H1 (cell line): Measurements from ENCODE around the gene ZNF385C. TPM values are rescaled to one million over a fixed set of nuclear protein-coding genes. Genes with fewer than 3 reads are reported as not detected.

Experiments used
- CTCF ChIA-PET: fragments of 300-600 bp; sonication (Branson Sonifier 250); formaldehyde crosslinking; loops from one replicate; lab custom pipeline; 2021; ENCODE audit not compliant: partially characterized antibody; lab: Charles Lee
- POLR2A ChIA-PET: fragments of 300-600 bp; sonication (Branson Sonifier 250); formaldehyde crosslinking; loops from one replicate; lab custom pipeline; 2021; ENCODE audit warnings: inconsistent platforms; ENCODE audit not compliant: partially characterized antibody; lab: Charles Lee
- DNase-seq, 2 experiments: peaks; one replicate each; pipeline versions ENCODE4 v3.0.0 to v3.0.0-alpha.2; 2010 to 2022; ENCODE audit warnings: low spot score in 2 of 2, low read depth in 1 of 2, mixed read lengths in 1 of 2
- FAIRE-seq: peaks from 2 replicates; lab custom pipeline; 2011; peaks lifted over from hg19 to GRCh38; lab: Jason Lieb, UNC
- H2AFZ ChIP-seq: 2 replicates; pipeline ENCODE4 v1.8.1; 2012; ENCODE audit warnings: low read length, inconsistent platforms
- H2AK5ac ChIP-seq: 2 replicates; pipeline ENCODE4 v1.6.1; 2013; ENCODE audit warnings: low read depth, low read length
- H2BK120ac ChIP-seq: replicated peaks from 2 replicates; pipeline ENCODE3; 2013; ENCODE audit warnings: low read depth, low read length, inconsistent platforms
- H2BK12ac ChIP-seq: 2 replicates; pipeline ENCODE4 v1.6.1; 2013; ENCODE audit warnings: low read depth, low read length
- H2BK15ac ChIP-seq: 2 replicates; pipeline ENCODE4 v1.6.1; 2013; ENCODE audit warnings: low read length
- H2BK20ac ChIP-seq: 2 replicates; pipeline ENCODE4 v1.6.1; 2013; ENCODE audit warnings: low read length
- H2BK5ac ChIP-seq: 2 replicates; pipeline ENCODE4 v1.6.1; 2013; ENCODE audit warnings: low read depth, low read length
- H3K14ac ChIP-seq: 2 replicates; pipeline ENCODE4 v1.6.1; 2013; ENCODE audit warnings: inconsistent platforms; ENCODE audit not compliant: insufficient read length
- H3K18ac ChIP-seq: 2 replicates; pipeline ENCODE4 v1.6.1; 2013; ENCODE audit warnings: low read length; ENCODE audit errors: extremely low read depth
- H3K23ac ChIP-seq: 2 replicates; pipeline ENCODE4 v1.6.1; 2013; ENCODE audit warnings: inconsistent platforms; ENCODE audit not compliant: insufficient read length
- H3K23me2 ChIP-seq: 2 replicates; pipeline ENCODE4 v1.6.1; 2013; ENCODE audit warnings: low read depth, low read length
- H3K27ac ChIP-seq: 2 replicates; pipeline ENCODE4 v1.6.1; 2011; ENCODE audit warnings: low read depth, low read length, inconsistent platforms
- H3K27me3 ChIP-seq, 4 experiments: replicated peaks in 1 of 4; 1 replicate in 1 of 4; 2 replicates in 3 of 4; pipeline versions ENCODE4 v1.6.1 to v1.8.1; 2011 to 2013; ENCODE audit warnings: low read length in 3 of 4, mild to moderate bottlenecking in 3 of 4, inconsistent platforms in 2 of 4, mixed read lengths in 2 of 4, moderate library complexity in 1 of 4; ENCODE audit not compliant: control insufficient read depth in 3 of 4, insufficient read depth in 3 of 4; ENCODE audit errors: extremely low read depth in 1 of 4
- H3K36me3 ChIP-seq, 4 experiments: 2 replicates each; pipeline versions ENCODE4 v1.6.1 to v1.8.1; 2011 to 2013; ENCODE audit warnings: mild to moderate bottlenecking in 4 of 4, low read length in 3 of 4, moderate library complexity in 2 of 4, control low read depth in 1 of 4, inconsistent platforms in 1 of 4; ENCODE audit not compliant: insufficient read depth in 4 of 4, control insufficient read depth in 2 of 4
- H3K4ac ChIP-seq: replicated peaks from 2 replicates; pipeline ENCODE3; 2013; ENCODE audit warnings: low read length, low read depth, mixed read lengths, inconsistent platforms; ENCODE audit not compliant: insufficient read length
- H3K4me1 ChIP-seq, 4 experiments: replicated peaks in 1 of 4; 1 replicate in 1 of 4; 2 replicates in 3 of 4; pipeline versions ENCODE4 v1.6.1 to v1.8.1; 2011 to 2013; ENCODE audit warnings: low read length in 3 of 4, inconsistent platforms in 2 of 4, mixed read lengths in 1 of 4; ENCODE audit not compliant: insufficient read depth in 4 of 4, control insufficient read depth in 3 of 4
- H3K4me2 ChIP-seq, 2 experiments: 2 replicates each; pipeline versions ENCODE4 v1.6.1 to v1.8.1; 2011 to 2013; ENCODE audit warnings: low read depth in 2 of 2, low read length in 2 of 2, control low read depth in 1 of 2, inconsistent platforms in 1 of 2, mild to moderate bottlenecking in 1 of 2; ENCODE audit not compliant: insufficient read depth in 1 of 2
- H3K4me3 ChIP-seq, 4 experiments: fragments of 200-600, 300-600 bp in 1 of 4; sonication (generic), shearing (Covaris generic), sonication (Bioruptor Twin) in 1 of 4; 2 replicates each; pipeline versions ENCODE4 v1.5.1 to v1.8.1; 2011 to 2016; ENCODE audit warnings: low read length in 4 of 4, low read depth in 3 of 4, control low read depth in 2 of 4, inconsistent platforms in 2 of 4, mild to moderate bottlenecking in 2 of 4, mixed read lengths in 1 of 4, moderate library complexity in 1 of 4; ENCODE audit not compliant: insufficient read depth in 2 of 4; ENCODE audit errors: extremely low read depth in 1 of 4
- H3K56ac ChIP-seq: replicated peaks from 2 replicates; pipeline ENCODE3; 2013; ENCODE audit warnings: low read depth, mild to moderate bottlenecking, mixed read lengths, low read length, inconsistent platforms; ENCODE audit not compliant: insufficient read length
- H3K79me1 ChIP-seq: 2 replicates; pipeline ENCODE4 v1.6.1; 2013; ENCODE audit warnings: low read depth, low read length, control low read depth
- H3K79me2 ChIP-seq, 2 experiments: 2 replicates each; pipeline versions ENCODE4 v1.6.1 to v1.8.1; 2012 to 2013; ENCODE audit warnings: low read length in 2 of 2, mild to moderate bottlenecking in 2 of 2, inconsistent platforms in 1 of 2; ENCODE audit not compliant: insufficient read depth in 2 of 2, control insufficient read depth in 1 of 2
- H3K9ac ChIP-seq, 4 experiments: replicated peaks in 1 of 4; 1 replicate in 1 of 4; 2 replicates in 3 of 4; pipeline versions ENCODE4 v1.6.1 to v1.8.1; 2011 to 2013; ENCODE audit warnings: low read depth in 3 of 4, low read length in 3 of 4, control low read depth in 2 of 4, mild to moderate bottlenecking in 2 of 4, moderate library complexity in 2 of 4, inconsistent platforms in 1 of 4; ENCODE audit errors: extremely low read depth in 1 of 4
- H3K9me3 ChIP-seq, 2 experiments: 2 replicates each; pipeline versions ENCODE4 v1.6.1 to v1.8.1; 2012 to 2013; ENCODE audit warnings: mild to moderate bottlenecking in 2 of 2, moderate library complexity in 2 of 2, control low read depth in 1 of 2, inconsistent platforms in 1 of 2, low read depth in 1 of 2, low read length in 1 of 2, mixed read lengths in 1 of 2; ENCODE audit not compliant: insufficient read depth in 2 of 2
- H4K20me1 ChIP-seq, 2 experiments: replicated peaks in 1 of 2; 2 replicates each; pipeline versions ENCODE3 to v1.8.1; 2011 to 2013; ENCODE audit warnings: inconsistent platforms in 2 of 2, low read length in 2 of 2, mild to moderate bottlenecking in 1 of 2; ENCODE audit not compliant: insufficient read depth in 2 of 2, control insufficient read depth in 1 of 2
- H4K5ac ChIP-seq: 2 replicates; pipeline ENCODE4 v1.6.1; 2013; ENCODE audit warnings: low read length, low read depth, mixed read lengths, inconsistent platforms; ENCODE audit not compliant: insufficient read length
- H4K8ac ChIP-seq: 2 replicates; pipeline ENCODE4 v1.8.0; 2013; ENCODE audit warnings: mild to moderate bottlenecking, moderate library complexity, low read length, inconsistent platforms; ENCODE audit not compliant: insufficient read depth; ENCODE audit errors: extremely low read depth
- H4K91ac ChIP-seq: replicated peaks from 2 replicates; pipeline ENCODE3; 2013; ENCODE audit warnings: low read length, mixed read lengths, inconsistent platforms; ENCODE audit not compliant: insufficient read length
- BACH1 ChIP-seq: IDR thresholded peaks from 2 replicates; pipeline ENCODE4 v1.6.1; 2012; ENCODE audit warnings: low read length, improper control_type of control experiment
- CBX5 ChIP-seq: fragments of 300-800, 300-1000 bp; sonication (generic); IDR thresholded peaks from 2 replicates; pipeline ENCODE4 v1.7.1; 2016; ENCODE audit warnings: antibody characterized with exemption, low read length, low read depth
- CHD2 ChIP-seq: IDR thresholded peaks from 2 replicates; pipeline ENCODE4 v1.6.1; 2012; ENCODE audit warnings: low read length, improper control_type of control experiment
- NRF1 ChIP-seq: IDR thresholded peaks from 2 replicates; pipeline ENCODE4 v1.6.1; 2011; ENCODE audit warnings: mild to moderate bottlenecking, low read depth, low read length, improper control_type of control experiment
- RFX5 ChIP-seq: IDR thresholded peaks from 2 replicates; pipeline ENCODE4 v1.6.1; 2011; ENCODE audit warnings: low read depth, low read length, improper control_type of control experiment, borderline replicate concordance
- RNF2 ChIP-seq: fragments of 200-900, 300-1000 bp; sonication (generic); IDR thresholded peaks from 2 replicates; pipeline ENCODE4 v1.7.1; 2016; ENCODE audit warnings: borderline replicate concordance, low read depth, mild to moderate bottlenecking, antibody characterized with exemption, low read length; ENCODE audit not compliant: poor library complexity, severe bottlenecking; ENCODE audit errors: missing control alignments
- RXRA ChIP-seq: IDR thresholded peaks from 2 replicates; pipeline ENCODE4 v1.6.1; 2011; ENCODE audit warnings: low read depth, mild to moderate bottlenecking, low read length, moderate library complexity; ENCODE audit not compliant: insufficient read depth
- TCF12 ChIP-seq: IDR thresholded peaks from 2 replicates; pipeline ENCODE4 v1.6.1; 2011; ENCODE audit warnings: low read depth, mild to moderate bottlenecking, low read length
- WGBS, 2 experiments: shearing (Covaris generic) in 1 of 2; methylation state at CpG; one replicate each; pipeline versions ENCODE4 v1.1.6 to v1.1.7; 2013 to 2015; ENCODE audit warnings: low lambda C conversion rate in 2 of 2, mixed read lengths in 2 of 2, inconsistent platforms in 1 of 2, low coverage in 1 of 2, missing lambda C conversion rate in 1 of 2; ENCODE audit not compliant: insufficient replicate concordance in 2 of 2, insufficient coverage in 1 of 2, insufficient read length in 1 of 2; ENCODE audit errors: extremely low coverage in 1 of 2, missing lambda C conversion rate in 1 of 2; 5-methylcytosine and 5-hydroxymethylcytosine counted together
- polyA plus RNA-seq, 7 experiments: library from polyadenylated mRNA; depleted of rRNA in 3 of 7; stranded (reverse) in 5 of 7; unstranded in 2 of 7; fragments of >200 nt in 5 of 7; fragments of 200-250 nt in 2 of 7; gene quantifications; 1 replicate in 5 of 7; 2 replicates in 1 of 7; 4 replicates in 1 of 7; pipeline versions ENCODE4 v1.2.1 to v1.2.3, GENCODE V29; 2011 to 2013; ENCODE audit warnings: missing spikeins in 2 of 7, mixed read lengths in 2 of 7
- total RNA-seq: library from RNA; stranded (reverse); fragmentation: NEBNext Ultra II Directional; extraction: Animal tissue kit (Norgen Biotek cat#: 25700); gene quantifications from 2 replicates; pipeline ENCODE4 v1.2.1, GENCODE V29; 2021
- TF ChIP-seq, protein P1 (sequence below): IDR thresholded peaks from 2 replicates; pipeline ENCODE4 v1.6.1; 2012; ENCODE audit warnings: inconsistent platforms
- TF ChIP-seq, protein P2 (sequence below): IDR thresholded peaks from 2 replicates; pipeline ENCODE4 v1.6.1; 2012; ENCODE audit warnings: low read length, inconsistent platforms

ZNF385C gene
- total and polyA plus RNA-seq, 2 of the 8 experiments (the other 6 are each of a cell fraction or from before 2014, with no cell fraction given), result 3.9 to 6.1 TPM

DNA sequence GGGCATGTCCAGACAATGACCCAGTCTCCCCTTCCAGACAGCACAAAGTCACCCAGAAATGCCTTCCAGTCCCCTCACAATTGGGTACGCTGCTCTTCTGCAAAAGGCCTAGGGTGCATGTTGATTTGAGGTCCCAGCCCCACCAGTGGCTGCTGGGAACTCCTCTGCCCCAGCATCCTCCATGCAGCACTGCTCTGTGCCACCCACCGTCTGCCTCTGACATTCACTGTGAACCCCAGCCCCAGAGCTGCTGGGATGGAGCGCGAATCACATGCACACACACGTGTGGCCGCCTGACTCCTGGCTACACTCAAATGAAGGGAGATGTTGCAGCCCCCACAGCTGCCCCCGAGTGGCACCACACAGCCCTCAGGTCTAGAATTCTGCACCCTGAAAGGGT is 46.6 kb downstream of the ZNF385C start:
- CTCF ChIA-PET, result interaction anchor here (0.9 to 1.6 kb wide), 15 partner anchors 8 to 66 kb away, joined by 3 to 10 read pairs (median 5); partner anchors contain the start of gene NKIRAS2
- no peaks in the 10 kb centered on the region for H3K36me3 ChIP-seq
- DNase-seq (no peak), FAIRE-seq (no peak)
- POLR2A ChIA-PET, result interaction anchor here (1.1 to 1.8 kb wide), 4 partner anchors 9 to 47 kb away, joined by 4 to 5 read pairs (median 4); partner anchors contain the start of genes DNAJC7 and ZNF385C
- peaks cover 0 to 4% (median 1%) of the 10 kb centered on the region in 4 experiments; a peak in 3 of 7 replicates for H3K27me3 ChIP-seq
- no peak overlapping the region for H3K4ac ChIP-seq
- H3K9ac ChIP-seq, result no peak overlapping the region; a peak in 1 of 7 replicates
- peak overlapping the region in 1 of 4 experiments; percentile 73; a peak in 2 of 8 replicates for H3K4me3 ChIP-seq
- H3K27ac ChIP-seq, result no peak overlapping the region
- H2BK5ac ChIP-seq, result peak overlapping the region; percentile 83; the same call in 1 of the 2 replicates
- H4K5ac ChIP-seq, result no peak overlapping the region
- no peak overlapping the region for H2BK120ac ChIP-seq
- H3K18ac ChIP-seq, result no peak overlapping the region
- H2AK5ac ChIP-seq, result no peak overlapping the region
- H3K4me2 ChIP-seq, result peak overlapping the region in 1 of 2 experiments; percentile 65; a peak in 1 of 4 replicates
- no peak overlapping the region for H4K8ac ChIP-seq
- H3K23me2 ChIP-seq, result peaks cover 8% of the 10 kb centered on the region; the same call in 1 of the 2 replicates
- no peak overlapping the region for H3K14ac ChIP-seq
- H4K91ac ChIP-seq, result peak overlapping the region; percentile 86
- no peak overlapping the region; the same call in 1 of the 2 replicates for H2BK15ac ChIP-seq
- no peak overlapping the region for H3K56ac ChIP-seq
- no peaks in the 10 kb centered on the region for H3K9me3 ChIP-seq
- WGBS, 2 experiments, result 90% methylated on average over 7 of the region's 7 CpGs; no CpG with 5 or more reads in 1 of the 2 experiments
- 0 out of 2 replicates have a peak overlapping the region, but pooled peaks have one; percentile 87 for H2BK20ac ChIP-seq
- peak overlapping the region; percentile 11; the same call in 1 of the 2 replicates for H2BK12ac ChIP-seq
- no peak overlapping the region for H3K23ac ChIP-seq
- no peaks in the 10 kb centered on the region for H3K79me1 ChIP-seq
- peaks cover 0 to 28% (median 14%) of the 10 kb centered on the region in 4 experiments; a peak in 6 of 7 replicates for H3K4me1 ChIP-seq
- no peak overlapping the region for H2AFZ ChIP-seq
- no peaks in the 10 kb centered on the region for H4K20me1 ChIP-seq
- H3K79me2 ChIP-seq, result no peaks in the 10 kb centered on the region
- no peak for TF ChIP-seq CHD2
- TF ChIP-seq NRF1, result no peak
- TF ChIP-seq RFX5, result no peak
- TF ChIP-seq TCF12, result no peak
- TF ChIP-seq BACH1, result no peak
- TF ChIP-seq CBX5, result no peak
- TF ChIP-seq, protein P1, sequence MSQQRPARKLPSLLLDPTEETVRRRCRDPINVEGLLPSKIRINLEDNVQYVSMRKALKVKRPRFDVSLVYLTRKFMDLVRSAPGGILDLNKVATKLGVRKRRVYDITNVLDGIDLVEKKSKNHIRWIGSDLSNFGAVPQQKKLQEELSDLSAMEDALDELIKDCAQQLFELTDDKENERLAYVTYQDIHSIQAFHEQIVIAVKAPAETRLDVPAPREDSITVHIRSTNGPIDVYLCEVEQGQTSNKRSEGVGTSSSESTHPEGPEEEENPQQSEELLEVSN, result no peak
- no peak for TF ChIP-seq RXRA
- no peak for TF ChIP-seq RNF2
- TF ChIP-seq, protein P2, sequence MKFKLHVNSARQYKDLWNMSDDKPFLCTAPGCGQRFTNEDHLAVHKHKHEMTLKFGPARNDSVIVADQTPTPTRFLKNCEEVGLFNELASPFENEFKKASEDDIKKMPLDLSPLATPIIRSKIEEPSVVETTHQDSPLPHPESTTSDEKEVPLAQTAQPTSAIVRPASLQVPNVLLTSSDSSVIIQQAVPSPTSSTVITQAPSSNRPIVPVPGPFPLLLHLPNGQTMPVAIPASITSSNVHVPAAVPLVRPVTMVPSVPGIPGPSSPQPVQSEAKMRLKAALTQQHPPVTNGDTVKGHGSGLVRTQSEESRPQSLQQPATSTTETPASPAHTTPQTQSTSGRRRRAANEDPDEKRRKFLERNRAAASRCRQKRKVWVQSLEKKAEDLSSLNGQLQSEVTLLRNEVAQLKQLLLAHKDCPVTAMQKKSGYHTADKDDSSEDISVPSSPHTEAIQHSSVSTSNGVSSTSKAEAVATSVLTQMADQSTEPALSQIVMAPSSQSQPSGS, result no peak
